GM19468 (cell line): ENCODE measurements around the gene SYNJ2.

Experiments
- ATAC-seq: cut with Tn5 transposase; IDR thresholded peaks from one replicate; pipeline ENCODE4 v1.9.1; 2021; ENCODE audit warnings: mild to moderate bottlenecking, moderate library complexity, moderate number of reproducible peaks; ENCODE audit not compliant: unreplicated experiment; ENCODE audit errors: extremely low read depth

The SYNJ2 gene

GRCh38 chr6:157996201-157996712, 14.6 kb downstream of the SYNJ2 start:
- ATAC-seq: no peak

GRCh38 chr6:157996918-157997702, 15.4 kb downstream of the SYNJ2 start:
- no peak for ATAC-seq

GRCh38 chr6:157997893-157998608, 16.4 kb downstream of the SYNJ2 start:
- ATAC-seq: no peak

- ATAC-seq: no peak
These were observed 17.1 kb downstream of the SYNJ2 start for GRCh38 chr6:157998707-157999167.

GRCh38 chr6:157999168-158000051, 17.7 kb downstream of the SYNJ2 start:
- no peak for ATAC-seq

GRCh38 chr6:158000530-158001307, 19.1 kb downstream of the SYNJ2 start:
- ATAC-seq: no peak

- no peak for ATAC-seq
These were observed 20.7 kb downstream of the SYNJ2 start for GRCh38 chr6:158002249-158002950.

- ATAC-seq: no peak
These were observed 21.5 kb downstream of the SYNJ2 start for GRCh38 chr6:158002951-158003853.

GRCh38 chr6:158003910-158004700, 22.4 kb downstream of the SYNJ2 start:
- no peak for ATAC-seq

GRCh38 chr6:158004701-158005095, 23.0 kb downstream of the SYNJ2 start:
- no peak for ATAC-seq

- ATAC-seq: no peak
These were observed 24.0 kb downstream of the SYNJ2 start for GRCh38 chr6:158005626-158006180.

- no peak for ATAC-seq
These were observed 24.7 kb downstream of the SYNJ2 start for GRCh38 chr6:158006331-158006730.

- no peak for ATAC-seq
These were observed 25.3 kb downstream of the SYNJ2 start for GRCh38 chr6:158006821-158007570.

- ATAC-seq: no peak
These were observed 27.1 kb downstream of the SYNJ2 start for GRCh38 chr6:158008864-158009113.

- ATAC-seq: no peak
These were observed 27.6 kb downstream of the SYNJ2 start for GRCh38 chr6:158009114-158009891.
